Cardiac muscle cell (in vitro differentiated cells and primary cell): ENCODE data around the gene RPL10A. TPM values are rescaled to one million over a fixed set of nuclear protein-coding genes. Genes with fewer than 3 reads are reported as not detected.

Source experiments
- DNase-seq, 2 donors: peaks; one replicate each; pipeline versions ENCODE4 v3.0.0 to v3.0.0-alpha.2; 2010 to 2017; ENCODE audit warnings: low read depth in 1 of 2, low spot score in 1 of 2
- H3K27ac ChIP-seq: fragments of 200-600 bp; sonication (generic); 2 replicates; pipeline ENCODE4 v1.5.1; 2016
- H3K27me3 ChIP-seq: fragments of 200-600 bp; sonication (generic); 2 replicates; pipeline ENCODE4 v1.6.0; 2016; ENCODE audit warnings: control low read depth
- H3K36me3 ChIP-seq: fragments of 200-600 bp; sonication (generic); 2 replicates; pipeline ENCODE4 v1.5.1; 2016; ENCODE audit warnings: control low read depth
- H3K4me1 ChIP-seq: fragments of 200-600 bp; sonication (generic); 2 replicates; pipeline ENCODE4 v1.8.1; 2017; ENCODE audit warnings: low read depth, mild to moderate bottlenecking, mixed run types
- H3K4me3 ChIP-seq: fragments of 200-600 bp; sonication (generic); 2 replicates; pipeline ENCODE4 v1.5.1; 2016; ENCODE audit warnings: mild to moderate bottlenecking
- H3K9me3 ChIP-seq: fragments of 200-600 bp; sonication (generic); 2 replicates; pipeline ENCODE4 v1.5.1; 2017; ENCODE audit warnings: low read depth, mild to moderate bottlenecking, control low read depth
- polyA plus RNA-seq: library from polyadenylated mRNA; unstranded; fragments of >200 nt; fragmentation: Nextera tagmentation; extraction: Ambion mirVana; gene quantifications from 2 replicates; pipeline ENCODE4 v1.2.1, GENCODE V29; 2016
- total RNA-seq: library from RNA; depleted of rRNA; stranded (reverse); fragments of >200 nt; gene quantifications from 2 replicates; pipeline ENCODE4 v1.2.3, GENCODE V29; 2016
- TF ChIP-seq, protein P1 (sequence below): IDR thresholded peaks from 2 replicates; pipeline ENCODE4 v1.5.1; 2012; ENCODE audit warnings: low read depth, mild to moderate bottlenecking, low read length

RPL10A gene
- total and polyA plus RNA-seq, 2 experiments from 2014 or later: 390 to 1,095 TPM

DNA sequence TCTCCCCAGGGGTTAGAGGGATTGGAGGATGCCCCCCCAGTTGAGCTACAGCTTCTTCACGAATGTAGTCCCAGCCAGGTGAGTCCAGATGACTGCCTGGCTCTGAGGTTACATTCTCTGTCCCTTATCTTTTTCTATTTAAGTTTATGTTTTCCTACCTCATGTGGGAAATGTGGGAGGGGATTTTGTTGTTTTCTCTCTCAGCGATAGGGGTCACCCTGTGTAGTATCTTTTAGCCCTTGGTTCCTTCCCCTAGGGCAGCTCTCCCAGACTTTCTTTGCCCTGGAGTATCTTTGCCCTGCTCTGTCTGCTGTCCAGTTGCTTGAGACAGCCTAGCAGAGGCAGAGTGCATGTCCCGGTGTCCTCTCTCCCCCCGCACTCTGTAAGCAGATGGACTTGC, 10.3 kb upstream of the RPL10A start:
- TF ChIP-seq, protein P1, sequence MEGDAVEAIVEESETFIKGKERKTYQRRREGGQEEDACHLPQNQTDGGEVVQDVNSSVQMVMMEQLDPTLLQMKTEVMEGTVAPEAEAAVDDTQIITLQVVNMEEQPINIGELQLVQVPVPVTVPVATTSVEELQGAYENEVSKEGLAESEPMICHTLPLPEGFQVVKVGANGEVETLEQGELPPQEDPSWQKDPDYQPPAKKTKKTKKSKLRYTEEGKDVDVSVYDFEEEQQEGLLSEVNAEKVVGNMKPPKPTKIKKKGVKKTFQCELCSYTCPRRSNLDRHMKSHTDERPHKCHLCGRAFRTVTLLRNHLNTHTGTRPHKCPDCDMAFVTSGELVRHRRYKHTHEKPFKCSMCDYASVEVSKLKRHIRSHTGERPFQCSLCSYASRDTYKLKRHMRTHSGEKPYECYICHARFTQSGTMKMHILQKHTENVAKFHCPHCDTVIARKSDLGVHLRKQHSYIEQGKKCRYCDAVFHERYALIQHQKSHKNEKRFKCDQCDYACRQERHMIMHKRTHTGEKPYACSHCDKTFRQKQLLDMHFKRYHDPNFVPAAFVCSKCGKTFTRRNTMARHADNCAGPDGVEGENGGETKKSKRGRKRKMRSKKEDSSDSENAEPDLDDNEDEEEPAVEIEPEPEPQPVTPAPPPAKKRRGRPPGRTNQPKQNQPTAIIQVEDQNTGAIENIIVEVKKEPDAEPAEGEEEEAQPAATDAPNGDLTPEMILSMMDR: no peak
- Histone ChIP-seq H3K36me3 (peaks cover 12% of the 10 kb centered on the region), H3K4me1 (peaks cover 12% of the 10 kb centered on the region), H3K27ac (no peak overlapping the region), H3K4me3 (no peak overlapping the region), H3K27me3 (no peaks in the 10 kb centered on the region), H3K9me3 (no peaks in the 10 kb centered on the region)
- DNase-seq: no peak

DNA sequence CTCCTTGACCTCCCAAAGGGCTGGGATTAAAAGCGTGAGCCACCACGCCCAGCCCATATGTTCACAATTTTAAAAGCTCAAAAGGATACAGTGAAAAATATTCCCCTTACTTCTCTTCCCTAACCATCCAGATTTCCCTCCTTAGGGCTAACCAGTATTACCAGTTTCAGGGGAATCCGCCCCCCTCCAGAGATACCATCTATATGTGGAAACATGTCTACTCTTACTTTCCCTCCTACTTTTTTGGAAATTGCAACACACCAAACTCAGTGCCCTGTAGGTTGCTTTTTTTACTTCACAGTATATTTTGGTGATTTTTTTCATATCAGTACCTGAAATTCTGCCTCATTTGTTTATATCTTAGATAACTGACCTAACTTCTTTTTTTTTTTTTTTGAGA, 6.9 kb upstream of the RPL10A start:
- Histone ChIP-seq H3K27me3 (no peaks in the 10 kb centered on the region), H3K9me3 (no peaks in the 10 kb centered on the region), H3K27ac (no peak overlapping the region), H3K36me3 (peaks cover 17% of the 10 kb centered on the region), H3K4me1 (no peaks in the 10 kb centered on the region), H3K4me3 (no peak overlapping the region)
- DNase-seq: no peak
- TF ChIP-seq, protein P1: no peak

DNA sequence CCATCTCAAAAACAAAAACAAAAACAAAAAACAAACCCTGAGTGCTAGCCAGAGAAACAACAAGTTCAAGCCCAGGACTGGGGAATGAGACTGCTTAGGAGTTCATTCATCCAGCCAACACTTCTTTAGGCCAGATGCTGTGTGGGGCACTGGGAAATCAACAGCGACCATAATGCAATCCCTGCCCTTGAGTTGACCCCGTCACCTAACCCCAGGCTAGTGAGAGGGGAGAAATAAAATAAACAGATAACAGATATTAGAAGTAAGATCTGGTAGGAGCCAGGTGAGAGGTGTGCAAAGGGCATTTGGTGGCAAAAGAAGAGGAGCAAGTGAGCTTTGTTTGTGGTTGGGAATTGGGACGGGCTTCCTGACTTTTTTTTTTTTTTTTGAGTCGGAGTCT, 4.9 kb upstream of the RPL10A start:
- Histone ChIP-seq H3K9me3 (no peaks in the 10 kb centered on the region), H3K27ac (no peak overlapping the region), H3K36me3 (peaks cover 17% of the 10 kb centered on the region), H3K27me3 (no peaks in the 10 kb centered on the region), H3K4me1 (no peaks in the 10 kb centered on the region), H3K4me3 (no peak overlapping the region)
- TF ChIP-seq, protein P1: no peak
- DNase-seq: no peak

DNA sequence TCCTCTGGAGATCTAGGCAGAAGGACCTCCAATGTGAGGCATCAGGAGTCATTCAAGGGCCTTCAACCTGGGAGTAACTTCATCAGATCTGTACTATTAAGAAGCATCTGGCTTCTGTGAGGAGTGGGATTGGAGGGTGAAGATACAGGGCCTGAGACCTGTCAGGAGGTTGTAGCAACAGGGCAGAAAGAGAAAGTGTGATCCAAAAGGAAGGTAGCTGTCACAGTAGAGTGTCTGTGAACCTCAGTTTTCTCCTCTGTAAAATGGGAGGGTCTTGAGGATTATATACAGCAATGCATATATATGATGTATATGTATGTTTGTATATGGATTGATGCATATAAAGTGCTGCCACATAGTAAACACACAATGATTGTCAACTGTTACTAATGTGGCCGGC, 2.6 kb upstream of the RPL10A start:
- Histone ChIP-seq H3K4me3 (no peak overlapping the region), H3K27ac (no peak overlapping the region), H3K4me1 (peaks cover 11% of the 10 kb centered on the region), H3K36me3 (peaks cover 22% of the 10 kb centered on the region), H3K9me3 (no peaks in the 10 kb centered on the region), H3K27me3 (no peaks in the 10 kb centered on the region)
- TF ChIP-seq, protein P1: no peak
- no peak for DNase-seq

DNA sequence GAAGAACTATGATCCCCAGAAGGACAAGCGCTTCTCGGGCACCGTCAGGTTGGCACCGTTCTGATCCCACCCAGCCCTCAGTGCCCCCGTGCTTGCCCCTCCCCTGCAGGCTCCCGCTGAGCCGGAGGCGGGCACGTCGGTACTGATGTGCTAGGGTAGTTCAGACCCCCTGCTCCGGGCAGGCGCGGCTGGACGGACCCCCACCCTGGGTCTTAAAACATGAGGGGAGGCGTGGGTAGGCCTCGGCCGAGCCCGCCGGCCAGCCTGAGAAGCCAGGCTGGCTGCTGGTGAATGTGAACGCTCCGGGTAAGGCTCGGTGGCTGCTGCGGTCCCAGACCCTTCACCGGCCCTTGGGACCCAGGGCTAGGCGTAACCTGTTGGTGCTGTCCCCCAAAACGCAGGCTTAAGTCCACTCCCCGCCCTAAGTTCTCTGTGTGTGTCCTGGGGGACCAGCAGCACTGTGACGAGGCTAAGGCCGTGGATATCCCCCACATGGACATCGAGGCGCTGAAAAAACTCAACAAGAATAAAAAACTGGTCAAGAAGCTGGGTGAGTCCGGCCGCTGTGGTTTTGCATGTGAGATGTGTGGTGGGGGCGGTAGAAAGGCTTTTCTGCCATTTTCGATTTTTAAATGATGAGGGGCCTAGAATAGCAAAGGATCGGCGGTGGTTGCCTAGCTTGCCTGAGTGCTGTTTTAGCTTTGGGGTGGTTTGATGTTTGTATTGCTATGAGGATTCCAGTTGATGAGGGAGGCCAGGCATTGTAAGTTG, 964 bp downstream of the RPL10A start:
- DNase-seq: no peak
- H3K36me3 ChIP-seq: peaks cover 31% of the 10 kb centered on the region
- TF ChIP-seq, protein P1: no peak
- H3K9me3 ChIP-seq: no peaks in the 10 kb centered on the region
- H3K27ac ChIP-seq: peak overlapping the region; percentile 85
- H3K27me3 ChIP-seq: no peaks in the 10 kb centered on the region
- peak overlapping the region; percentile 58 for H3K4me3 ChIP-seq
- H3K4me1 ChIP-seq: peaks cover 16% of the 10 kb centered on the region
